ENCODE data around the gene PERM1. TPM values are rescaled to one million over a fixed set of nuclear protein-coding genes. Genes with fewer than 3 reads are reported as not detected.
"Not testable (repeated sequence)": the region's sequence is repeated elsewhere in the genome, so short reads cannot be mapped to it uniquely, and the experiment has no call there.

The PERM1 gene
- total and polyA plus RNA-seq, 2 of the 13 experiments (the other 11 are each of a cell fraction or from before 2014, with no cell fraction given), result 0.04 to 0.29 TPM

DNA sequence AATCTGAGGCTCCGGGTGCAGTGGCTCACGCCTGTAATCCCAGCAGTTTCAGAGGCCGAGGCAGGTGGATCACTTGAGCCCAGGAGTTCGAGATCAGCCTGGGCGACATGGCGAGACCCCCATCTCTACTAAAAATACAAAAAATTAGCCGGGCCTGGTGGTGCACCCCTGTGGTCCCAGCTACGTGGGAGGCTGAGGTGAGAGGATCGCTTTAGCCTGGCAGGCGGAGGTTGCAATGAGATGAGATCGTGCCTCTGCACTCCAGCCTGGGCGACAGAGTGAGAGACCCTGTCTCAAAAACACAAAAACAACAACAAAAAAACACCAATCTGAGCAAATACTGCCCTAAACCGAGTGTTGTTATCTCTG lies 30.8 kb upstream of the PERM1 start:
- FAIRE-seq; H3K27me3 ChIP-seq (ENCODE audit: control insufficient read depth in 1 of 2, insufficient read depth in 2 of 2, low read length in 2 of 2); BruUV-seq (replicated peaks); H3K79me2 ChIP-seq (ENCODE audit: insufficient read depth, low read length); DNase-seq (ENCODE audit: low spot score); in situ Hi-C loops (cut with HindIII; ENCODE audit: extremely low pct_ligation_motif_present, low pct_unique_long_range_greater_than_20kb); H2AFZ ChIP-seq (ENCODE audit: low read length); H3K9me3 ChIP-seq (ENCODE audit: low read length); H4K20me1 ChIP-seq (ENCODE audit: insufficient read depth, low read length); H3K36me3 ChIP-seq (replicated peaks in 1 of 2; ENCODE audit: control insufficient read depth in 1 of 2, insufficient read depth in 2 of 2, low read length in 2 of 2); ATAC-seq: not testable (repeated sequence)
- H3K4me1 ChIP-seq (ENCODE audit: insufficient read depth, low read length), result peaks cover 38% of the 10 kb centered on the region
- H3K4me2 ChIP-seq (ENCODE audit: low read depth, low read length), result peak overlapping the region; percentile 99
- POLR2A ChIA-PET, result interaction anchor here (0.7 to 2.1 kb wide), 6 partner anchors 8 to 152 kb away, joined by 3 to 9 read pairs (median 4); no protein-coding TSS in a partner anchor
- H3K27ac ChIP-seq (ENCODE audit: extremely low read length, insufficient read depth, low read length), result peak overlapping the region; percentile 59
- intact Hi-C loops (cut with micrococcal nuclease; ENCODE audit: unreplicated experiment), result loop anchor here (5.0 kb wide), 1 partner anchor 45 kb away; no protein-coding TSS in a partner anchor
- H3K9ac ChIP-seq (ENCODE audit: insufficient read depth, low read depth, low read length), result peak overlapping the region; percentile 72
- H3K4me3 ChIP-seq (replicated peaks in 1 of 3; ENCODE audit: insufficient read depth in 1 of 3, low read depth in 2 of 3, low read length in 3 of 3), result peak overlapping the region; percentile 69 to 98 (median 86)
- 0 out of 2 replicates have a peak, but pooled peaks have one; percentile 33 for TF ChIP-seq MLLT10 (CRISPR knock-in tag; IDR thresholded peaks at IDR 0.05)
- TF ChIP-seq, protein P1, sequence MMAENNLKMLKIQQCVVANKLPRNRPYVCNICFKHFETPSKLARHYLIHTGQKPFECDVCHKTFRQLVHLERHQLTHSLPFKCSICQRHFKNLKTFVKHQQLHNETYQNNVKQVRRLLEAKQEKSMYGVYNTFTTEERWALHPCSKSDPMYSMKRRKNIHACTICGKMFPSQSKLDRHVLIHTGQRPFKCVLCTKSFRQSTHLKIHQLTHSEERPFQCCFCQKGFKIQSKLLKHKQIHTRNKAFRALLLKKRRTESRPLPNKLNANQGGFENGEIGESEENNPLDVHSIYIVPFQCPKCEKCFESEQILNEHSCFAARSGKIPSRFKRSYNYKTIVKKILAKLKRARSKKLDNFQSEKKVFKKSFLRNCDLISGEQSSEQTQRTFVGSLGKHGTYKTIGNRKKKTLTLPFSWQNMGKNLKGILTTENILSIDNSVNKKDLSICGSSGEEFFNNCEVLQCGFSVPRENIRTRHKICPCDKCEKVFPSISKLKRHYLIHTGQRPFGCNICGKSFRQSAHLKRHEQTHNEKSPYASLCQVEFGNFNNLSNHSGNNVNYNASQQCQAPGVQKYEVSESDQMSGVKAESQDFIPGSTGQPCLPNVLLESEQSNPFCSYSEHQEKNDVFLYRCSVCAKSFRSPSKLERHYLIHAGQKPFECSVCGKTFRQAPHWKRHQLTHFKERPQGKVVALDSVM (CRISPR knock-in tag; IDR thresholded peaks at IDR 0.05), result peak; percentile 83
- CTCF ChIA-PET (ENCODE audit: low intra/inter-chr PET ratio, low total read pairs), result interaction anchor here (1.2 kb wide), 1 partner anchor 51 kb away, joined by 3 read pairs; no protein-coding TSS in a partner anchor
- WGBS (ENCODE audit: low lambda C conversion rate), result 3% methylated on average over 13 of the region's 13 CpGs

DNA sequence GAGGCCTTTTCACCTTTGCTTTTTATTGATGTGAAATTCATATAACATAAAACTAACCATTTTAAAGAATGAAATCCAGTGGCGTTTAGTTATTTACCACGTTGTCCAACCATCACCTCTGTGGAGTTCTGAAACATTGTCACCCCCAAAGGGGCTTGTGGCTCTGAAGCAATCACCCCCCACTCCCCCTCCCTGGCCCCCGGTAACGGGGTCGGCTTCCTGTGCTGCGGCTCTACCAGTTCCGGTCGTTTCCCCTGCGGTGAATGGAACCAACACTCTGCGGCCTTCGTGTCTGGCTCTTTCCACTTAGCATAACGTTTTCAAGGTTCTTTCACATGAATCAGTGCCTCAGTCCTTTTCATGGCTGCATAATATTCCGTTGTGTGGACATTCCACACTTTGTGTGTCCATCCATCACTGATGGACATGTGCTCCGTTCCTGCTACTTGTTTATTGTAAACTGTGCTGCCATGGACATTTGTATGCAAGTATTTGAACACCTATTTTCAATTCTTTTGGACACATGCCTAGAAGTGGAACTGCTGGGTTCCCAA lies 29.6 kb upstream of the PERM1 start:
- H2AFZ ChIP-seq (ENCODE audit: low read length), result no peak overlapping the region
- no peak for DNase-seq (ENCODE audit: low spot score)
- WGBS (ENCODE audit: low lambda C conversion rate), result 66% methylated on average over 14 of the region's 14 CpGs
- no peak overlapping the region for H3K27ac ChIP-seq (ENCODE audit: extremely low read length, insufficient read depth, low read length)
- peaks cover 37% of the 10 kb centered on the region for H3K4me1 ChIP-seq (ENCODE audit: insufficient read depth, low read length)
- H3K4me3 ChIP-seq (replicated peaks in 1 of 3; ENCODE audit: insufficient read depth in 1 of 3, low read depth in 2 of 3, low read length in 3 of 3), result no peak overlapping the region
- BruUV-seq (replicated peaks), result no TSS peak
- peak; percentile 70 for TF ChIP-seq ZMYM3 (CRISPR knock-in tag; IDR thresholded peaks at IDR 0.05)
- TF ChIP-seq, protein P2, sequence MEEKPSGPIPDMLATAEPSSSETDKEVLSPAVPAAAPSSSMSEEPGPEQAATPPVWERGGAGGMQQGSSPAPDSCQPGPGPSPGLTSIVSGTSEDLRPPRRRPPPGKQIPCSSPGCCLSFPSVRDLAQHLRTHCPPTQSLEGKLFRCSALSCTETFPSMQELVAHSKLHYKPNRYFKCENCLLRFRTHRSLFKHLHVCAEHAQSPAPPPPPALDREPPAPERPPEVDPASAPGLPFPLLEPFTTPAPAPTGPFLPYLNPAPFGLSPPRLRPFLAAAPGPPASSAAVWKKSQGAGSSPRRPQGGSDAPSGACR (CRISPR knock-in tag; IDR thresholded peaks at IDR 0.05), result no peak
- ATAC-seq, result no peak
- no peaks in the 10 kb centered on the region for H3K9me3 ChIP-seq (ENCODE audit: low read length)
- ChIA-PET POLR2A (no interaction called here), CTCF (ENCODE audit: low intra/inter-chr PET ratio, low total read pairs) (no interaction called here)
- no peak overlapping the region for H3K9ac ChIP-seq (ENCODE audit: insufficient read depth, low read depth, low read length)
- H4K20me1 ChIP-seq (ENCODE audit: insufficient read depth, low read length), result no peaks in the 10 kb centered on the region
- H3K79me2 ChIP-seq (ENCODE audit: insufficient read depth, low read length), result no peaks in the 10 kb centered on the region
- in situ Hi-C loops (cut with HindIII; ENCODE audit: extremely low pct_ligation_motif_present, low pct_unique_long_range_greater_than_20kb) (no loop called here), intact Hi-C loops (cut with micrococcal nuclease; ENCODE audit: unreplicated experiment) (loop anchor here (5.0 kb wide), 1 partner anchor 46 kb away; no protein-coding TSS in a partner anchor)
- H3K4me2 ChIP-seq (ENCODE audit: low read depth, low read length), result no peak overlapping the region
- H3K27me3 ChIP-seq (ENCODE audit: control insufficient read depth in 1 of 2, insufficient read depth in 2 of 2, low read length in 2 of 2), result no peaks in the 10 kb centered on the region; a peak in 1 of 5 replicates
- FAIRE-seq, result no peak
- H3K36me3 ChIP-seq (replicated peaks in 1 of 2; ENCODE audit: control insufficient read depth in 1 of 2, insufficient read depth in 2 of 2, low read length in 2 of 2), result no peaks in the 10 kb centered on the region

DNA sequence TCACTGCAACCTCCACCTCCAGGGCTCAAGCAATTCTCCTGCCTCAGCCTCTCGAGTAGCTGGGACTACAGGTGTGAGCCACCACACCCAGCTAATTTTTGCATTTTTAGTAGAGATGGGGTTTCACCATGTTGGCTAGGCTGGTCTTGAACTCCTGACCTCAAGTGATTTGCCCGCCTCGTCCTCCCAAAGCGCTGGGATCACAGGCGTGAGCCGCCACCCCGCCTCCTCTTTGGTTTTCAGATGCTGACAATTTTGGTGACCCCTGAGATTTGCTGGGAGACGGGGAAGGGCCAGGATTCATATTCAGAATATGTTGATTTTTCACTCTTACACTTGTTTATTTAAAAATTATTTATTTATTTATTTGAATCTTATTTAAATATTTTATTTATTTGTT lies 28.2 kb upstream of the PERM1 start:
- H2AFZ ChIP-seq (ENCODE audit: low read length); POLR2A ChIA-PET; BruUV-seq (replicated peaks); H3K9me3 ChIP-seq (ENCODE audit: low read length); ATAC-seq; H3K4me3 ChIP-seq (replicated peaks in 1 of 3; ENCODE audit: insufficient read depth in 1 of 3, low read depth in 2 of 3, low read length in 3 of 3); in situ Hi-C loops (cut with HindIII; ENCODE audit: extremely low pct_ligation_motif_present, low pct_unique_long_range_greater_than_20kb); H4K20me1 ChIP-seq (ENCODE audit: insufficient read depth, low read length); FAIRE-seq; H3K79me2 ChIP-seq (ENCODE audit: insufficient read depth, low read length); DNase-seq (ENCODE audit: low spot score); H3K27me3 ChIP-seq (ENCODE audit: control insufficient read depth in 1 of 2, insufficient read depth in 2 of 2, low read length in 2 of 2); H3K27ac ChIP-seq (ENCODE audit: extremely low read length, insufficient read depth, low read length); H3K36me3 ChIP-seq (replicated peaks in 1 of 2; ENCODE audit: control insufficient read depth in 1 of 2, insufficient read depth in 2 of 2, low read length in 2 of 2); CTCF ChIA-PET (ENCODE audit: low intra/inter-chr PET ratio, low total read pairs); H3K9ac ChIP-seq (ENCODE audit: insufficient read depth, low read depth, low read length); H3K4me2 ChIP-seq (ENCODE audit: low read depth, low read length): not testable (repeated sequence)
- WGBS (ENCODE audit: low lambda C conversion rate), result 61% methylated on average over 8 of the region's 8 CpGs
- intact Hi-C loops (cut with micrococcal nuclease; ENCODE audit: unreplicated experiment), result loop anchor here (5.0 kb wide), 1 partner anchor 47 kb away; no protein-coding TSS in a partner anchor
- peaks cover 38% of the 10 kb centered on the region for H3K4me1 ChIP-seq (ENCODE audit: insufficient read depth, low read length)
